Measurements from ENCODE around the gene PTGR3.

PTGR3 gene, protein sequence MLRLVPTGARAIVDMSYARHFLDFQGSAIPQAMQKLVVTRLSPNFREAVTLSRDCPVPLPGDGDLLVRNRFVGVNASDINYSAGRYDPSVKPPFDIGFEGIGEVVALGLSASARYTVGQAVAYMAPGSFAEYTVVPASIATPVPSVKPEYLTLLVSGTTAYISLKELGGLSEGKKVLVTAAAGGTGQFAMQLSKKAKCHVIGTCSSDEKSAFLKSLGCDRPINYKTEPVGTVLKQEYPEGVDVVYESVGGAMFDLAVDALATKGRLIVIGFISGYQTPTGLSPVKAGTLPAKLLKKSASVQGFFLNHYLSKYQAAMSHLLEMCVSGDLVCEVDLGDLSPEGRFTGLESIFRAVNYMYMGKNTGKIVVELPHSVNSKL
- 5.0 to 46.0 (median 31.6) reads per million in 18 experiments for total RNA-seq

DNA sequence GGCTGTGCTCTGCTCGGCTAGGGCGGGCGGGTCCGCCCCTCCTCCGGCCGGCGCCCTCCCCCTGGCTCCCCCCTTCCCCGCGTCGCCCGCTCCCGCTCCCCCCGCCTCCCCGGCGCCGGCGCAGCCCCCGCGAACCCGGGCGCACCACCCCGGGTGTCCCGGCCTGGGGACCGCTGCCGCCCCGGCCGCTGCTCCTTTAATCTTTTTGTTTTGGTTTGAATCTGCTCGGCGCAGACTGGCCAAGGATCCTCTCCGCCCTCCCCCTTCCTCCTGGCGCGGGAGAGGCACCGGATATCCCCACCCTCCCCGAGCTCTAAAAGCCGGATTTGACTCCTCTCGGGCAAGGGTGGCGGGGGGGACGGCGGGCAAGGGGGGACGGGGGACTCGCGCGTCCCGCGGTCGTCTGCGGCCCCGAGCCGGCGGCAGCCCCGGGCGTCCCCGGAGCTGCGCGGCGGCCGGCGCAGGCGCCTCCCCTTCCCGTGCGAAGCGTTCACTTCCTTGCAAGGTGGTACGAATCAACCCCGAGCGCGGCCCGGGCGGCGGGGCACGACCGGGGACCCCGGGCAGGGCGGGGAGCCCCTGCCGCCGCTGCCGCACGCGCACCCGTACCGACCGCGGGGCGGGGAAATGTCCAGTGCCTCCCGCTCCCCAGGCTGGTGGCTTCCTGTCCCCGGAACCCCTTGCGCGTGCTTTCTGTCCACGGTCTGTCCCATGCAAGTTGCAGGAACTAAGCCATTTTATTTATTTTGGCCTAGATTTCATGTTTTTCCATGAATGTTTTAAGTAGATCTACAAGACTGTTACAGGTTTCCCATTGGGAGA is at the start of gene PTGR3:
TSS of gene PTGR3 (minus strand) at position 11 of the 822 bp plus-strand sequence. CDS start 81 bp downstream, outside the sequence.
- DNase-seq = peak; percentile 78

DNA sequence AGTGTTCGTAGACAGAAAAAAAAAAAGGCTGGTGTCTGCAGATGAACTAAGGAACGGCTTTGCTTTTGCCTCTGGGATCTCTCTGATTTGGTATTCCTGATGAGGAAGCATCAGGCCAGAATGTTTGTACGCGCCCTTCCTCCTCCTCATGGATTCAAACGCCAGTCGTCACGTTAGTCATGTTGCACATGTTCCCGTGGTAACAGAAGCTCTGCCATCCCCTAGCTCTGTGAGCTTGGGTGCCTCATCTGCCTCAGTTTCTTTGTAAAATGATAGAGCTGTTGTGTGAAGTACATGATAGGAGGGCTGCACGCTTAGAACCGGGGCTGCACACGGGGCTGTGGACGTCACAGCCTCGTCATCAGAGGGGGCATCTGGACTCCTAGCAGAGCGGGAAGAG is 48.7 kb upstream of the PTGR3 start:
- no peak for DNase-seq

DNA sequence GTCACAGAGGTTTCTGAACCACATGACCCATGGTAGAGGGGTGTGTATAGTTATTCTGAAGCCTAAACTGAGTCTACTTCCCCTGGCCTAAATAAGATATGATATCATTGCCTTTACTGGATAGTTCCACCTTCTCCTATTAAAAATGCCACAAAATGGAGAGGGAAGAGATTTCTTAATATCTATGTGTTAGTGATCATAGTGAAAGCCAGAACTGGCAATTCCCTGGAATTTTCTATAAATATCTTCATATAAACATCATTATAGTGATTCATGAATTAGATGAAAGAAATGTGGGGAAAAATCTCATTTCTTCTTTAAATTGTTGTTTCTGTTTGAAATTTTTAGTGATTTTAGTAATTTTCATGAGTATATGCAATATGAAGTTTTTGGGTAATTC is 47.4 kb upstream of the PTGR3 start:
- peak; percentile 34 to 37 for DNase-seq

DNA sequence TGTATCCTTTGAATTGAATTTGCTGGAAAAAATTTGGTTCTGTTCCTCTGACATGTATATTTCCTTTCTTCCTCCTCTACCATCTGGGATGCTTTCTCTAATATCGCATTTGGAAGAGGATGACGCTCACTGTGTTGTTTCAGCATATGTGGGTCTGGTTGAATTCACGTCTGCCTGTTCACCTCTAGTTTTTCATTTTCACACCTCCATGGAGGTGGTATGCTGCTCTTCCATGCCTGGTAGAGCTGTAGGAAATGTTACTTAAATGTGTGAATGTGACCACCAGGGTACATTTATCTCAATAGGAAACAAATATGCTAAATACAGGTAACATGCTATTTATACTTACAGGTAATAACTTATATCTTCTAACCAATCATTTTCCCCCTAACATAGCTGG is 46.2 kb upstream of the PTGR3 start:
- no peak for DNase-seq

DNA sequence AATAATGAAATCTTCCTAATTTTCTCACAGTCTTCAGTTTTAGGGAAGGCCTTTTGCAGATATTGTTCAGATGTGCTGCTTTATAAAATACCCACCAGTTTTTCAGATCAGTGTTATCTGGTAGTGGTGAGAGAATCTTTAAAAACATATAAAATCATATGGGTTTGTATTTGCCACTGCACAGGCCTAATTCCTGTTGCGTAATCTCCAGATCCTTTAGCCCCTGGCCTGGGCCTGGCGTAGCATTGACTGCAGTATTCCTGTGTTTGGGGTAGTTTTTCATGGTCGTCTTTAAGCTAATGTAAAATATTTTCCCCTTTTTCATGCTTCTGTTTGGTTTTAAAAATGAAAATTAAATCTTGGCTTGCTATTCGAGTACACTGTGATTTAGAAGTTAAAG is 44.8 kb upstream of the PTGR3 start:
- DNase-seq = no peak

DNA sequence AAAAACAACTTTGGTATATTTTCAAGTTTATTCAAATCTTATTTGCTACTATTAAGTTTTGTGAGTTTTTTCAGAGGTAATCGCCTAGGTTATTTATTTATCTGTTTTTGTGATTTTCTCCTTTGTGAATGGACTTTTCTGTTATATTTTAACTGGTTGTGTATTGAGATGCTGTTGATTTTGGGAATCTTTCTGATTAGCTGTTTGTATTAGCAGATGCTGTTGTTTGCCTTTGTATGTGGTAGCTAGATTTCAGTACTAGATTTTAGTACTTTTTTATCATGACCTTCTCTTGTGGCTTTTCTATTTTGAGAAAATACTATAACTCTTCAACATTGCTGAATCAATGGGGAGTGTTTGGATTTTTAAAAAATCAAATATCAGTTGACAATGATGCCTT is 44.1 kb upstream of the PTGR3 start:
- DNase-seq = no peak

DNA sequence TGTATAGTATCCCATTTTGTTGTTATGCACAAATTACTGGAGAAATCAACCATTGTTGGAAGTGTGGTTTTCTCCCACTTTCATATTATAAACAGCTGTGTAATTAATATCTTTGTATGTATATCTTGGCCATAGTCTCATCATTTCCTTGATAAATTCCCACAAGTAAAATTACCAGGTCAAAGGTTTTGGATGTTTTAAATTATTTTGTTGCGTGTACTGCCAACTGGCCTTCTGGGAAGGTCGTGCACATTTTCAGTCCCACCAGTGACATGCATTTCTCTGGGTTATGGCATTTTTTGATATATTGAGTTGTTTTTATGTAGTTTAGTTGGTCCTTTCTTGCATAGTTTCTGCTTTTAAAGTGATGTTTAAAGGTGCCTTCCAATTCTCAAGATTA is 43.2 kb upstream of the PTGR3 start:
- no peak for DNase-seq

DNA sequence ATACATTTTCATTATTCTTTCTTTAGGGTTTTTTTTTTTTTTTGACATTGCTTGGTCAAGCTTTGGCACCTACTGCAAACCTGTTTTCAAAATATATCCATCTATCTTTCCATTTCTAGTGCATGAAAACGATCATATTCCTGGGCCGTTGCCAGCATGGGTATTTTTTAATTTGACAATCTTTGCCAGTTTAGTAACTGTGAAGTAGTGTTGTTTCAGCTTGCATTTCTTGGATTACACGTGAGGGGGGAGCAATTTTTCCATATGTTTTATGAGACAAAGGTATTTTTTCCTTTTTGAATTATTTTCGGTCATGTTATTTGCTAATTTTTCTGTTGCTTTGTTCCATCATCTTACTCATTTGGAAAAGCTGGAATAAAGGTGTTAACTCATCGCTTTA is 42.5 kb upstream of the PTGR3 start:
- no peak for DNase-seq

DNA sequence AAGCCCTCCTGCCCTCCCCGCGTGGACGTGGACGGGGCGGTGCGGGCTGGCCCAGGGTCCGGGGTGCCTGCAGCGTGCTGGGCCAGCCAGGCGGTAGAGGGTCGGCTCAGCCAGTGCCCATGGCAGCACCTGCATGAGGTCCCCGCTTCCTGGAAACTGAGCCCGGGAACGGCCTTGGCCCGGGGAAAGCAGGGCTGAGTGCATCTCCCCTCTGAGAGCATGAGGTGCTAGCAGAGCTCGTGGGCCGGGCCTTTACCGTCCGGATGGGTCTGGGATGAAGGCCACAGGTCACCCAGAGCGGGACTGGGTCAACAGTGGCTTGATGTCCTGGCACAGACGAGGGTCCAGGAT is 41.5 kb upstream of the PTGR3 start:
- DNase-seq = no peak

DNA sequence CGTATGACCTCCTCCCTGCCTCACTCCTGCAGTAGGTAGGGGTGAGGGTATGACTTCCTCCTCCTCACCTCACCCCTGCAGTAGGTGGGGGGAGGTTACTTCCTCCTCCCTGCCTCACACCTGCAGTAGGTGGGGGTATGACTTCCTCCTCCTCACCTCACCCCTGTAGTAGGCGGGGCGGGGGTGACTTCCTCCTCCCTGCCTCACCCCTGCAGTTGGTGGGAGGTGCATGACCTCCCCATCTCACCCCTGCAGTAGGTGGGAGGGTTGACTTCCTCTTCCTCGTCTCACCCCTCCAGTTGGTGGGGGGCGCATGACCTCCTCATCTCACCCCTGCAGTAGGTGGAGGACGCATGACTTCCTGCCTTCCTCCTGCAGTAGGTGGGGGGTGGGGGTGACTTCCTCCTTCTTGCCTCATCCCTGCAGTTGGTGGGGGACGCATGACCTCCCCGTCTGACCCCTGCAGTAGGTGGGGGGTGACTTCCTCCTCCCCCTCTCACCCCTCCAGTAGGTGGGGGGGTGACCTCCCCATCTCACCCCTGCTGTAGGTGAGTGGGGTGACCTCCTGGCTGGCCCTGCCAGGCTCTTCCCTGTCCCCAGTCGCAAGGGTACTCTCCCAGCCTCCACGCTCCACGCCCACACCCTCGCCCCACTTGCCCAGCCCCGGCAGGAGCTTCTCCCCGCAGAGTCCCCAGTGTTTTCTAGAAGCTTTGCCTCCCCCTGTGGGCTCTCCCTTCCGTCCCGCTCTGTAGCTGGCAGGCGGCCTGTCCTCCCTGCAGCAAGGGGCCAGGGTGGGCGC is 40.9 kb upstream of the PTGR3 start:
- peak; percentile 48 to 62 for DNase-seq

DNA sequence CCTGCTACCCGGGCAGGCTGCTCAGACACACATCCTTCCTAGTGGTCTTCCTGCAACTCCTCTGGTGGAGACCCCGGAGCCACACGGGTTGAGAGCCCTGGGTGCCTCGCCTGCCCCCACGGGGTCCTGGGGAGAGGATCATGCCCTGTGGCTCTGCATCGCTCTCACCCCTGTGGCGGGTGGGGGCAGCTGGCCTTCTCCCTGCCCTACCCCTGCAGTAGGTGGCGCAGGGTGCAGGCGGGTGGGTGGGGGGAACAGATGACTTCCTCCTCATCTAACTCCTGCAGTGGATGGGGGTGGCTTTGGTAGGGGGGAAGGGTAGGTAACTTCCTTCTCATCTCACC is 40.2 kb upstream of the PTGR3 start:
- no peak for DNase-seq

DNA sequence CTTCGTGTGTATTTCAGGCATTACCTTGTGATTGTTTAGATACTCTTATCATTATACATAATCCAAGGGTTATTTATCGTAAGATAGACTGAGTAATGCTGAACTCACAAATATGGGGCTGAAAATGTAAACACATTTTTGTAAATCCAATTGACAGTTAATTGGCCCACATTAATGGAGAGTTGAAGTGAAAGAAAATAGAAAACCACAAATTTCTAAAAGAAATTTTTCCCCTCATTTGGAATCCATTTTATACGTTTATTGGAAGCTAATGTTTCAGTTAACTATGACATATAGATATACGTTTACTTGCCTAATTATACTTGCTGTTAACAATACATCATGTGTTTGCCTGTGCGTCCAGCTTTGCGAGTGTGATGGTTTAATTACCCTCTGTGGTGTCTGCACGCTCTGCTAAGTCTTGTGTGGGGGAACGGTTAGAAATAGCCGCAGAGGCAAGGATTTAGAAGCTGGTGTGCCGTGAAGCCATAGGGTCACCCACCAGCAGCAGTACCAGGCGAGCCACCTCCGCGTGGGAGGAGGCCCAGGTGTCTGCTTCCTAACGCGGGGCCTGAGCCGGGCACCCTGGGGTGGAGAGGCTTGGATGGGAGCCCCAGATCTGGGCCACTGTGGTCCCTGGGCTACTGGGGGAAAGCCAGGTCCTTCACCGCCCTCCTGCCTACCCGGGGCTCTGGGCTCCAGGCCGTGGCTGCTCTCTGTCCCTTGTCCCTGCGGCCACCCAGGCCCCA is 39.7 kb upstream of the PTGR3 start:
- DNase-seq = no peak

DNA sequence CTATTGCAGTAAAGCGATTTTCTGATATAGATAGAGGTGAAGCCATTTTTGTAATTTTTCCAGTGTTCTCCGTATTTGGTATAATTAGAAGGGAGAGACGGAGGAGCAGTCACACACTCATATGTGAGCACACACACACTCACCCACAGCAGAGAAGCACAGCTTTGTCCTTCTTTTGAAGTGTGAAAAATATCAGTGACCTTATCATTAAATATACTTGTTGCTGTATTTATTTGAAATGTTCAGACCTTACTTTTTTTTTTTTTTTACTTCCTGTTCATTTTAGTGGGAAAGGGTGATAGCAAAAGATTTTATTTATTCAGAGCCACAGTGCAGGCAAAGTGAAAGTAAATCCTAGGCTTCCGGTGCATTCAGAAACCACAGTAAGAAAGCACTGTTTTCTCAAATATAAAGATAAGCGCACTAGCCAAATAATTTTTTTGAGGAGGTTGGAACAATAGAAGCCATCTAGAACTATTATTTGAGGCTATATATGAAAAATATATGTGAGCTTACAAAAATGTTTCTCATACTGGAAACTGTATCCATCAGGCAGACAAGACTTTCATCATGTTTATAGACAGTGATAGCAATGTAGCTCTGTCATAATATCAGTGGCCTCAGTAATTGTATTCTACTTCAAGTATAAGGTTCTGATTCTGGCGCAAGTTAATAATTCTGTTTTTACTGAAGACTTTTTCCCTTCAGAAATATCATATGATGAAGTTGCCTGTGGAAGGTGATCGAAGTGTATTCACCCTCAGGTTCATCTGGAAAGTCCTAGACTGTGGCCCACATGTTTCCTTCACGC is 38.9 kb upstream of the PTGR3 start:
- peak in 1 of 2 donors; percentile 23 for DNase-seq

DNA sequence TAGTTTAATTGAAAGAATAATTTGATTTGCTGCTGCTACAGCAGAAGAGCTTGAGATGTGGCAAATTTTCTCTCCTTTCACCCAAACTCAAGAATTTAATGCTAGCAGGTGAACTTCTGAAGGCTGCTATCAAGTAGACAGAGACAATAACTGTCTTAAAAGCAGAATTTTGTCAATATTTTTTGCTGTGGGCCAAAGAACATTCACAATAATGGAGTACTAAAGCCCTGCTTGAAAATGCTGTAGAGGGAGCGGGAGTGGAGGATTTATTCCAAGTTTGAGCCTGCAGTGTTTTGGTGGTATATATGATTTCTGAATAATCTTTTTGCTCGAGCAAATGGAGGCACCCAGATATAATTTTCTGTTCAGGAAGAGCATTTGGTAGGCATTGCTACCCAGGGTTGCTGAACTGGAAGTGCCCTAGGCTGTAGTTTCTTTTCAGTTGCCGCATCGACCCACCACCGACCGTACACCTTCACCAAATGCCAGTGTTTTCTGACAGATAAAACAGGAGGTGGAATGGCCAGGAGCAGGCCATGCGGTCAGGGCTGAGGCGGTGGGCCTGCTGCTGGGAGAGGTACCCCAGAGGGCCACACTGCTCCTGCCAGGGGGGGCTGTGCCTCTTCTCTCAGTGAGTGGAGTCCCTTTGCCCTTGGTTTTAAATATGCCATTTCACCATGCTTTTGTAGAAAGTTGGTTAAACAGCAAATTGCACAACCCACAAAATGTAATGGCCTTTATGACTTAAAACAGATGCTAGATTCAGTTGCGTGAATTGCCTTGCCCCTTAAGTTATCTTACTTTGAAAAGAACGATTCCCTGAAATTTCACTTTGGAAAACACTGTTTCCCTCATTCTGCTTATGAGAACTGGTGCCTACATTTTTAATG is 38.0 kb upstream of the PTGR3 start:
- DNase-seq = peak in 1 of 2 donors; percentile 45

DNA sequence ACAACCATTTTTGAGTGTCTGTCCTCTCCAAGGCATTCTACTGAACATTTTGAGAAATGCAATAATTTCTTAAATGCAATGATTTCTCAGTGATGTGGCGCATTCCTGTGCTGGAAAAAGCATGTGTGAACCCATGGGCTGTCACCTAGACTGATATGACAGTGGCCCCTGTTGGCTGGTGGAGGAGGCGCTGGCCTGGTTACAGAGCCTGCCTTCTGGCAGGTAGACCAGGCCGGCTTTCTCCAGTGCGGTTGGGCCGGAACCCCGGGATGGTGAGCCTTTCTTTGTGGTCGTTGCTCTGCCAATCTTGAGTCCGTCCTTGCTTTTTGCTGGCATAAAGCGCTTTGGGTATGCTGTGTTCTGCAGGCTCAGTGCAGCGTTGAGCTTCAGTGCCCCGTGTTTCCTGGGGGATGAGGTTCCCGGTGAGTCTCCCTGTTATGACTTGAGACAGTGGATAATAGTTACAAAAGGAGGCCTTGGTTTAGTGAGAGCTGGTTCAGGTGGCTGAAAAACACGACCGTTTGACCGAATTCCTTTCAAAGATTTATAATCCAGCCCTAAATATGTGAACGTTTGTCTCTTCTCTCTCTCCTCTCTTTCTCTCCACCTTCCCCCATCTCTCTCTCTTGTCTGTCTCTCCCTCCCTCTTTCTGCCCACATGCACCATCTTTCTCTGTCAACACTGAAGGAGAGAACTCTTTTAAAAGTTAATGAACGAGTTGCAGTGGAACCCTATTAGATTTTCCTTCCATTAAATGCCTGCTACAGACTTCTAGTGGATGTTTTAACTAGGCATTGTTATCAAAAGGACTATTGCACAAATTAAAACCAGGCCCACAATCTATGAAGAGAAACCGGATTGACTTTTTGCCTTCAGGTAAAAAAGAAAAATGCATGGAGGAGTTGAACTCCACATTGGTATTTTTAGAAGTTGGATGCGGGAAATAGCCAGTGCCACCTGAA is 35.7 kb upstream of the PTGR3 start:
- peak in 1 of 2 donors; percentile 1 for DNase-seq

DNA sequence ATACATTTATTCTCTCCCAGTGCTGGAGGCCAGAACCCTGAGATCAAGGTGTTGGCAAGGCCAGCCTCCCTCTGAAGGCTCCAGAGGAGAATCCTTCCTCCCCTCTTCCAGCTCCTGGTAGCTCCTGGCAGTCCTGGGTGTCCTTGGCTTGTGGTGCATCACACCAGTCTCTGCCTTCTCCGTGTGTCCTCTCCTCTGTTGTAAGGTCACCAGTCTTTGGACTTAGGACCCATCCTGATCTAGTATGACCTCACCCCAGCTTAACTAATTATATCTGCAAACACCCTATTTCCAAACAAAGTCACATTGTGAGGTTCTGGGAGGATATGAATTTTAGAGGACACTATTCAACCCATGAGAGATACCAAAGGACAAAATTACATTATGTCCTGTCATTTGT is 32.8 kb upstream of the PTGR3 start:
- DNase-seq = peak in 1 of 2 donors; percentile 1

DNA sequence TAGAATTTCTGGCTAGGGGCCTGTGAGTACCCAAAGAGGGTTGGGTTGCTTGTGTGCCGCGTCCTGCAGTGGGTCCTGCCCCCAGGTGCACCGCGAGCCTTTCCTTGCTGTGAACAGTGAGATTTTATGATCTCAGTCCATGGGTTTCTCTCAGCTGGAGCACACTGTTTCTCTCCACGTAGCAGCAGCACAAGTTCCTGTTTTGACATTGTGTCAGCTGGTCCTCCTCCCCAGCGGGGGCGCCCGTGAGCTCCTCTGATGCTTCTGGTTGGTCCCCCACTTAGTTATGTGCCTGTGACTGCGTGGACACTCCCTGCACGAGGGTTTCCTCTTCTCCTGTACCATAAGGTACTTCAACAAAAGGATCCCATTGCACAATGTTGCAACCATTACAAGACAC is 31.5 kb upstream of the PTGR3 start:
- DNase-seq = no peak

DNA sequence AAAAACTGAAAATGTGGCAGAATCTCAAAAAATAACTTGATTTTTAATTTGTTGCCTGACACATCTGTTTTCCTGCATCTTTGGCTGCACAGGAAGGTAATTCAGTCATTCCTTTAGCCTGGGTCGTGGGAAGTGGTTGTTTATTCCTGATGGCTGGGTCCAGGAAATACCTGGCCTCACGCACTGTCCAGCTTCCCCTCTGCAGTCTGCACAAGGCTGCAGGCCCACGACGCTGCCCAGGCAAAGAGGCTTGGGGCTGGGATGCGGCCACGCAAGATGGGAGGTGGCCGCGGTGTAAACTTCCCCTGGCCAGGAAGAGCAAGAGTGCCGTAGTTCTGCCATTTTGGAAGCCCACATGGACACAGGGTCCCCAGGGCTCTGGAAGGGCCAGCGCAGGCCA is 29.8 kb upstream of the PTGR3 start:
- no peak for DNase-seq

DNA sequence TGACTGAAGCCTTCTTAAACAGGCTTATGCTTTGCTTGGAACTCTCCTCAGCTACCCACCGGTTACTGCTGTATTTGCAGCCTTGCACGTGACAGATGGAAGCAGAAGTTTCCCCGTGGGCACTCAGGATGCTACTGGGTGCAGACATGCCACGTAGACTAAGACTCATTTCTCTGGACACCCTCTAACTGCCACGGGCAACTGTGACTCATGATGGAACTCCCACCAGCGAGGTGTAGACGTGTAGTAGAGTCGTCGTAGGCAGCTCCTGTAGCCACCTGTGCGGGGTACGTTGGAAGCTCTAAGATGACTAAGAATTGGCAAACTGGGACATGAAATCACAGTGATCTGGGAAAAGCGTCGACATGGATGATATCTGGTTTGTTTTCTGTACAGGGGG is 29.2 kb upstream of the PTGR3 start:
- DNase-seq = no peak
